ENCODE measurements around the gene KCNJ5. TPM values are rescaled to one million over a fixed set of nuclear protein-coding genes. Genes with fewer than 3 reads are reported as not detected.

Gene KCNJ5
- total and polyA plus RNA-seq, 10 of the 15 experiments (the other 5 are each of a cell fraction or from before 2014, with no cell fraction given), result 0.03 TPM; not detected in 8

- TF ChIP-seq CREB1 (IDR thresholded peaks at IDR 0.05; ENCODE audit: low read depth) (no peak), HDAC2 (IDR thresholded peaks at IDR 0.05) (no peak), NFYB (IDR thresholded peaks at IDR 0.05; ENCODE audit: insufficient read depth, low read depth, low read length) (no peak), PAX8 (IDR thresholded peaks at IDR 0.05) (no peak)
- TF ChIP-seq, protein P1, sequence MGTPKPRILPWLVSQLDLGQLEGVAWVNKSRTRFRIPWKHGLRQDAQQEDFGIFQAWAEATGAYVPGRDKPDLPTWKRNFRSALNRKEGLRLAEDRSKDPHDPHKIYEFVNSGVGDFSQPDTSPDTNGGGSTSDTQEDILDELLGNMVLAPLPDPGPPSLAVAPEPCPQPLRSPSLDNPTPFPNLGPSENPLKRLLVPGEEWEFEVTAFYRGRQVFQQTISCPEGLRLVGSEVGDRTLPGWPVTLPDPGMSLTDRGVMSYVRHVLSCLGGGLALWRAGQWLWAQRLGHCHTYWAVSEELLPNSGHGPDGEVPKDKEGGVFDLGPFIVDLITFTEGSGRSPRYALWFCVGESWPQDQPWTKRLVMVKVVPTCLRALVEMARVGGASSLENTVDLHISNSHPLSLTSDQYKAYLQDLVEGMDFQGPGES (IDR thresholded peaks at IDR 0.05), result no peak
- no TSS peak for BruUV-seq (replicated peaks)
- Histone ChIP-seq H3K9me3 (replicated peaks; ENCODE audit: control insufficient read depth, insufficient read depth, low read length) (no peaks in the 10 kb centered on the region; the same call in 2 of the 3 replicates), H3K9ac (ENCODE audit: control insufficient read depth, insufficient read depth, low read length) (no peak overlapping the region), H3K79me2 (ENCODE audit: control insufficient read depth, insufficient read depth, low read length) (no peaks in the 10 kb centered on the region), H4K20me1 (ENCODE audit: control insufficient read depth, insufficient read depth) (no peaks in the 10 kb centered on the region), H3K4me3 (peak overlapping the region; percentile 60; the same call in 1 of the 2 replicates), H3K36me3 (ENCODE audit: control insufficient read depth in 2 of 2, insufficient read depth in 2 of 2, low read length in 1 of 2) (no peaks in the 10 kb centered on the region), H3K27me3 (replicated peaks in 1 of 2; ENCODE audit: control insufficient read depth in 2 of 2, insufficient read depth in 2 of 2, low read length in 1 of 2) (peaks cover 0 to 14% of the 10 kb centered on the region in 2 experiments; a peak in 1 of 4 replicates), H3K4me1 (ENCODE audit: control insufficient read depth, insufficient read depth, low read length) (no peaks in the 10 kb centered on the region), H3K4me2 (ENCODE audit: control insufficient read depth, insufficient read depth) (peak overlapping the region; percentile 66), H3K27ac (ENCODE audit: control insufficient read depth, insufficient read depth) (no peak overlapping the region), H2AFZ (ENCODE audit: control insufficient read depth, low read depth, low read length) (no peak overlapping the region)
- ATAC-seq, result no peak
- intact Hi-C loops (cut with micrococcal nuclease; ENCODE audit: unreplicated experiment) (loop anchor here (1.0 kb wide), 1 partner anchor 22 kb away; no protein-coding TSS in a partner anchor), in situ Hi-C loops (cut with MboI) (no loop called here)
- CTCF ChIA-PET, result interaction anchor here (0.6 to 9.2 kb wide), 13 partner anchors 9 to 749 kb away, joined by 3 to 74 read pairs (median 5); partner anchors contain the start of gene TP53AIP1
- no peak for DNase-seq (ENCODE audit: low read depth, low spot score)
- WGBS (ENCODE audit: insufficient coverage, insufficient replicate concordance, low lambda C conversion rate, missing lambda C conversion rate), result 21% methylated on average over 8 of the region's 8 CpGs
- no peak for FAIRE-seq
- RAD21 ChIA-PET (ENCODE audit: unreplicated experiment), result interaction anchor here (1.0 to 1.9 kb wide), 2 partner anchors 20 to 22 kb away, joined by 5 to 14 read pairs; no protein-coding TSS in a partner anchor
- SMC1A ChIA-PET (ENCODE audit: uncharacterized antibody, unreplicated experiment), result interaction anchor here (0.8 to 2.3 kb wide), 8 partner anchors 8 to 58 kb away, joined by 3 to 12 read pairs (median 3); no protein-coding TSS in a partner anchor
- POLR2A ChIA-PET, result no interaction called here
Measured at GRCh38 chr11:128906185-128907050, 15.3 kb downstream of the KCNJ5 start.
